GM23338 (cell line): ENCODE results near the gene GTSE1. TPM values are rescaled to one million over a fixed set of nuclear protein-coding genes. Genes with fewer than 3 reads are reported as not detected.

Experiments used
- ATAC-seq: fragments of 200-7000 bp; cut with Tn5 transposase; 3 replicates; pipeline ENCODE4 v1.9.1; 2020
- DNase-seq: peaks from one replicate; pipeline ENCODE4 v3.0.0-alpha.2; 2015; ENCODE audit warnings: low spot score
- H2AFZ ChIP-seq: fragments of 200-600 bp; sonication (generic); 2 replicates; pipeline ENCODE4 v1.8.0; 2016; ENCODE audit warnings: antibody characterized with exemption, mild to moderate bottlenecking, moderate library complexity
- H3F3A ChIP-seq: fragments of 200-600 bp; sonication (generic); replicated peaks from 2 replicates; pipeline ENCODE4 v1.8.0; 2017; ENCODE audit warnings: antibody characterized with exemption, mixed run types, low read depth
- H3K27ac ChIP-seq: fragments of 200-600 bp; sonication (generic); 2 replicates; pipeline ENCODE4 v1.6.1; 2016; ENCODE audit warnings: low read depth
- H3K27me3 ChIP-seq: fragments of 200-600 bp; sonication (generic); 2 replicates; pipeline ENCODE4 v1.8.0; 2016; ENCODE audit warnings: mild to moderate bottlenecking, mixed run types, moderate library complexity; ENCODE audit not compliant: insufficient read depth
- H3K36me3 ChIP-seq: fragments of 200-600 bp; sonication (generic); 2 replicates; pipeline ENCODE4 v1.8.0; 2016; ENCODE audit warnings: mild to moderate bottlenecking; ENCODE audit not compliant: insufficient read depth
- H3K4me1 ChIP-seq: fragments of 200-600 bp; sonication (generic); 2 replicates; pipeline ENCODE4 v1.8.0; 2016; ENCODE audit warnings: mild to moderate bottlenecking, moderate library complexity; ENCODE audit not compliant: insufficient read depth
- H3K4me2 ChIP-seq: fragments of 200-600 bp; sonication (generic); 2 replicates; pipeline ENCODE4 v1.7.1; 2017; ENCODE audit warnings: mixed run types
- H3K4me3 ChIP-seq: fragments of 200-600 bp; sonication (generic); 2 replicates; pipeline ENCODE4 v1.6.1; 2016; ENCODE audit warnings: mixed run types
- H3K79me2 ChIP-seq: fragments of 200-600 bp; sonication (generic); replicated peaks from 2 replicates; pipeline ENCODE4 v1.8.0; 2017; ENCODE audit warnings: mild to moderate bottlenecking; ENCODE audit not compliant: insufficient read depth
- H3K9me2 ChIP-seq: fragments of 200-600 bp; sonication (generic); 2 replicates; pipeline ENCODE4 v1.8.0; 2017; ENCODE audit not compliant: insufficient read depth
- H4K20me1 ChIP-seq: fragments of 200-600 bp; sonication (generic); replicated peaks from 2 replicates; pipeline ENCODE4 v1.8.0; 2017; ENCODE audit warnings: mild to moderate bottlenecking; ENCODE audit not compliant: insufficient read depth
- H3K27ac Mint-ChIP-seq: 2 replicates; pipeline ENCODE4 v1.8.0; 2020; ENCODE audit warnings: inconsistent platforms, mild to moderate bottlenecking, moderate library complexity, mixed read lengths
- H3K27me3 Mint-ChIP-seq: 3 replicates; pipeline ENCODE4 v1.8.0; 2022; ENCODE audit warnings: low read depth, mild to moderate bottlenecking, moderate library complexity, mixed read lengths, inconsistent platforms; ENCODE audit not compliant: insufficient read depth, poor library complexity
- H3K36me3 Mint-ChIP-seq: 3 replicates; pipeline ENCODE4 v1.8.0; 2021; ENCODE audit warnings: low read depth, mild to moderate bottlenecking, inconsistent platforms, moderate library complexity, mixed read lengths
- H3K4me1 Mint-ChIP-seq: 3 replicates; pipeline ENCODE4 v1.8.0; 2020; ENCODE audit warnings: mild to moderate bottlenecking, inconsistent platforms, mixed read lengths
- H3K4me3 Mint-ChIP-seq: 3 replicates; pipeline ENCODE4 v1.8.0; 2021; ENCODE audit warnings: moderate library complexity, mild to moderate bottlenecking, inconsistent platforms, mixed read lengths
- H3K9me3 Mint-ChIP-seq: 3 replicates; pipeline ENCODE4 v1.8.0; 2020; ENCODE audit warnings: moderate library complexity, mild to moderate bottlenecking, inconsistent platforms, mixed read lengths
- CREB1 ChIP-seq: fragments of 250-450 bp; sonication (Bioruptor Pico); IDR thresholded peaks from 2 replicates; pipeline ENCODE4 v1.5.0; 2020; ENCODE audit warnings: low read depth, mild to moderate bottlenecking, moderate library complexity
- EZH2phosphoT487 ChIP-seq: fragments of 200-600 bp; sonication (generic); IDR thresholded peaks from one replicate; pipeline ENCODE4 v1.8.1; 2018; ENCODE audit warnings: antibody characterized with exemption; ENCODE audit not compliant: unreplicated experiment
- JUNB ChIP-seq: IDR thresholded peaks from one replicate; pipeline ENCODE4 v1.6.1; 2016; ENCODE audit warnings: antibody characterized with exemption; ENCODE audit not compliant: unreplicated experiment
- STAT1 ChIP-seq: IDR thresholded peaks from one replicate; pipeline ENCODE4 v1.6.1; 2016; ENCODE audit warnings: antibody characterized with exemption; ENCODE audit not compliant: unreplicated experiment
- ZNF114 ChIP-seq: fragments of 250-450 bp; sonication (Bioruptor Pico); IDR thresholded peaks from 2 replicates; pipeline ENCODE4 v1.5.0; 2020; ENCODE audit warnings: mild to moderate bottlenecking, moderate library complexity
- ZNF331 ChIP-seq: fragments of 250-450 bp; sonication (Bioruptor Pico); IDR thresholded peaks from 2 replicates; pipeline ENCODE4 v1.5.0; 2020; ENCODE audit warnings: low read depth, mild to moderate bottlenecking, moderate library complexity
- polyA plus RNA-seq: library from polyadenylated mRNA; unstranded; fragments of >200 nt; fragmentation: Nextera tagmentation; extraction: Ambion mirVana; gene quantifications from 2 replicates; pipeline ENCODE4 v1.2.1, GENCODE V29; 2016
- total RNA-seq: library from RNA; depleted of rRNA; stranded (reverse); fragments of >200 nt; shearing (Covaris generic); gene quantifications from 2 replicates; pipeline ENCODE4 v1.2.3, GENCODE V29; 2014
- TF ChIP-seq, protein P1 (sequence below), 2 experiments: fragments of 200-600 bp in 1 of 2; sonication (generic) in 1 of 2; conservative IDR thresholded peaks; 2 replicates each; pipeline versions ENCODE4 v1.5.1 to v1.6.1; 2016 to 2017; ENCODE audit warnings: antibody characterized with exemption in 2 of 2, low read depth in 2 of 2, mild to moderate bottlenecking in 2 of 2, moderate library complexity in 1 of 2
- TF ChIP-seq, protein P2 (sequence below): IDR thresholded peaks from 2 replicates; pipeline ENCODE4 v1.6.1; 2016; ENCODE audit warnings: antibody characterized with exemption
- TF ChIP-seq, protein P3 (sequence below): IDR thresholded peaks from one replicate; pipeline ENCODE4 v1.6.1; 2018; ENCODE audit warnings: antibody characterized with exemption; ENCODE audit not compliant: unreplicated experiment
- TF ChIP-seq, protein P4 (sequence below): fragments of 250-450 bp; sonication (Bioruptor Pico); IDR thresholded peaks from 2 replicates; pipeline ENCODE4 v1.5.0; 2020; ENCODE audit warnings: mild to moderate bottlenecking, moderate library complexity

The GTSE1 gene
- total and polyA plus RNA-seq, 2 experiments from 2014 or later: 26.3 to 28.6 TPM

DNA sequence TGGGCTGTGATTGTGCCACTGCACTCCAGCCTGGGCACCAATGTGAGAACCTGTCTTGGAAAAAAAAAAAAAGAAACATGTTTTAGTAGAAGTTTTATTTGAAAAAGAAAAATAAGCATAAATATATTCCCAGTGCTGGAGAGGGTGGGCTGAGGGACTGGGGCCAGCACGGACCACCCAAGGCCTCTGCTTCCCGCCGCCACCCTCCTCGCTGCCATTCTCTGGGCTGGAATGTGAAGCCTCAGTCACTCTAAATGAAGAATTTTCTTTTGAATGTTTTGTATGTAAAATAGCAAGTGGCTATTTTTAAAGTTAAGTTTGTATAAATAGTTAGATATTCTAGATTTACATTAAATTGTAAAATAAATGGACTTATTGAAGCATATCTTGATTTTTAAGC lies 33.8 kb downstream of the GTSE1 start:
- H3K27me3 ChIP-seq: no peaks in the 10 kb centered on the region
- no peaks in the 10 kb centered on the region for H3F3A ChIP-seq
- no peak overlapping the region for H3K27ac ChIP-seq
- peaks cover 11% of the 10 kb centered on the region for H3K27me3 Mint-ChIP-seq
- TF ChIP-seq, protein P1, sequence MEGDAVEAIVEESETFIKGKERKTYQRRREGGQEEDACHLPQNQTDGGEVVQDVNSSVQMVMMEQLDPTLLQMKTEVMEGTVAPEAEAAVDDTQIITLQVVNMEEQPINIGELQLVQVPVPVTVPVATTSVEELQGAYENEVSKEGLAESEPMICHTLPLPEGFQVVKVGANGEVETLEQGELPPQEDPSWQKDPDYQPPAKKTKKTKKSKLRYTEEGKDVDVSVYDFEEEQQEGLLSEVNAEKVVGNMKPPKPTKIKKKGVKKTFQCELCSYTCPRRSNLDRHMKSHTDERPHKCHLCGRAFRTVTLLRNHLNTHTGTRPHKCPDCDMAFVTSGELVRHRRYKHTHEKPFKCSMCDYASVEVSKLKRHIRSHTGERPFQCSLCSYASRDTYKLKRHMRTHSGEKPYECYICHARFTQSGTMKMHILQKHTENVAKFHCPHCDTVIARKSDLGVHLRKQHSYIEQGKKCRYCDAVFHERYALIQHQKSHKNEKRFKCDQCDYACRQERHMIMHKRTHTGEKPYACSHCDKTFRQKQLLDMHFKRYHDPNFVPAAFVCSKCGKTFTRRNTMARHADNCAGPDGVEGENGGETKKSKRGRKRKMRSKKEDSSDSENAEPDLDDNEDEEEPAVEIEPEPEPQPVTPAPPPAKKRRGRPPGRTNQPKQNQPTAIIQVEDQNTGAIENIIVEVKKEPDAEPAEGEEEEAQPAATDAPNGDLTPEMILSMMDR (conservative IDR thresholded peaks at IDR 0.05; ENCODE audit: low read depth in 2 of 2): no peak
- TF ChIP-seq ZNF114 (CRISPR knock-in tag): no peak
- TF ChIP-seq, protein P2, sequence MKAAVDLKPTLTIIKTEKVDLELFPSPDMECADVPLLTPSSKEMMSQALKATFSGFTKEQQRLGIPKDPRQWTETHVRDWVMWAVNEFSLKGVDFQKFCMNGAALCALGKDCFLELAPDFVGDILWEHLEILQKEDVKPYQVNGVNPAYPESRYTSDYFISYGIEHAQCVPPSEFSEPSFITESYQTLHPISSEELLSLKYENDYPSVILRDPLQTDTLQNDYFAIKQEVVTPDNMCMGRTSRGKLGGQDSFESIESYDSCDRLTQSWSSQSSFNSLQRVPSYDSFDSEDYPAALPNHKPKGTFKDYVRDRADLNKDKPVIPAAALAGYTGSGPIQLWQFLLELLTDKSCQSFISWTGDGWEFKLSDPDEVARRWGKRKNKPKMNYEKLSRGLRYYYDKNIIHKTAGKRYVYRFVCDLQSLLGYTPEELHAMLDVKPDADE: no peak
- no peak for TF ChIP-seq EZH2phosphoT487
- TF ChIP-seq, protein P3, sequence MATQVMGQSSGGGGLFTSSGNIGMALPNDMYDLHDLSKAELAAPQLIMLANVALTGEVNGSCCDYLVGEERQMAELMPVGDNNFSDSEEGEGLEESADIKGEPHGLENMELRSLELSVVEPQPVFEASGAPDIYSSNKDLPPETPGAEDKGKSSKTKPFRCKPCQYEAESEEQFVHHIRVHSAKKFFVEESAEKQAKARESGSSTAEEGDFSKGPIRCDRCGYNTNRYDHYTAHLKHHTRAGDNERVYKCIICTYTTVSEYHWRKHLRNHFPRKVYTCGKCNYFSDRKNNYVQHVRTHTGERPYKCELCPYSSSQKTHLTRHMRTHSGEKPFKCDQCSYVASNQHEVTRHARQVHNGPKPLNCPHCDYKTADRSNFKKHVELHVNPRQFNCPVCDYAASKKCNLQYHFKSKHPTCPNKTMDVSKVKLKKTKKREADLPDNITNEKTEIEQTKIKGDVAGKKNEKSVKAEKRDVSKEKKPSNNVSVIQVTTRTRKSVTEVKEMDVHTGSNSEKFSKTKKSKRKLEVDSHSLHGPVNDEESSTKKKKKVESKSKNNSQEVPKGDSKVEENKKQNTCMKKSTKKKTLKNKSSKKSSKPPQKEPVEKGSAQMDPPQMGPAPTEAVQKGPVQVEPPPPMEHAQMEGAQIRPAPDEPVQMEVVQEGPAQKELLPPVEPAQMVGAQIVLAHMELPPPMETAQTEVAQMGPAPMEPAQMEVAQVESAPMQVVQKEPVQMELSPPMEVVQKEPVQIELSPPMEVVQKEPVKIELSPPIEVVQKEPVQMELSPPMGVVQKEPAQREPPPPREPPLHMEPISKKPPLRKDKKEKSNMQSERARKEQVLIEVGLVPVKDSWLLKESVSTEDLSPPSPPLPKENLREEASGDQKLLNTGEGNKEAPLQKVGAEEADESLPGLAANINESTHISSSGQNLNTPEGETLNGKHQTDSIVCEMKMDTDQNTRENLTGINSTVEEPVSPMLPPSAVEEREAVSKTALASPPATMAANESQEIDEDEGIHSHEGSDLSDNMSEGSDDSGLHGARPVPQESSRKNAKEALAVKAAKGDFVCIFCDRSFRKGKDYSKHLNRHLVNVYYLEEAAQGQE: no peak
- TF ChIP-seq, protein P4, sequence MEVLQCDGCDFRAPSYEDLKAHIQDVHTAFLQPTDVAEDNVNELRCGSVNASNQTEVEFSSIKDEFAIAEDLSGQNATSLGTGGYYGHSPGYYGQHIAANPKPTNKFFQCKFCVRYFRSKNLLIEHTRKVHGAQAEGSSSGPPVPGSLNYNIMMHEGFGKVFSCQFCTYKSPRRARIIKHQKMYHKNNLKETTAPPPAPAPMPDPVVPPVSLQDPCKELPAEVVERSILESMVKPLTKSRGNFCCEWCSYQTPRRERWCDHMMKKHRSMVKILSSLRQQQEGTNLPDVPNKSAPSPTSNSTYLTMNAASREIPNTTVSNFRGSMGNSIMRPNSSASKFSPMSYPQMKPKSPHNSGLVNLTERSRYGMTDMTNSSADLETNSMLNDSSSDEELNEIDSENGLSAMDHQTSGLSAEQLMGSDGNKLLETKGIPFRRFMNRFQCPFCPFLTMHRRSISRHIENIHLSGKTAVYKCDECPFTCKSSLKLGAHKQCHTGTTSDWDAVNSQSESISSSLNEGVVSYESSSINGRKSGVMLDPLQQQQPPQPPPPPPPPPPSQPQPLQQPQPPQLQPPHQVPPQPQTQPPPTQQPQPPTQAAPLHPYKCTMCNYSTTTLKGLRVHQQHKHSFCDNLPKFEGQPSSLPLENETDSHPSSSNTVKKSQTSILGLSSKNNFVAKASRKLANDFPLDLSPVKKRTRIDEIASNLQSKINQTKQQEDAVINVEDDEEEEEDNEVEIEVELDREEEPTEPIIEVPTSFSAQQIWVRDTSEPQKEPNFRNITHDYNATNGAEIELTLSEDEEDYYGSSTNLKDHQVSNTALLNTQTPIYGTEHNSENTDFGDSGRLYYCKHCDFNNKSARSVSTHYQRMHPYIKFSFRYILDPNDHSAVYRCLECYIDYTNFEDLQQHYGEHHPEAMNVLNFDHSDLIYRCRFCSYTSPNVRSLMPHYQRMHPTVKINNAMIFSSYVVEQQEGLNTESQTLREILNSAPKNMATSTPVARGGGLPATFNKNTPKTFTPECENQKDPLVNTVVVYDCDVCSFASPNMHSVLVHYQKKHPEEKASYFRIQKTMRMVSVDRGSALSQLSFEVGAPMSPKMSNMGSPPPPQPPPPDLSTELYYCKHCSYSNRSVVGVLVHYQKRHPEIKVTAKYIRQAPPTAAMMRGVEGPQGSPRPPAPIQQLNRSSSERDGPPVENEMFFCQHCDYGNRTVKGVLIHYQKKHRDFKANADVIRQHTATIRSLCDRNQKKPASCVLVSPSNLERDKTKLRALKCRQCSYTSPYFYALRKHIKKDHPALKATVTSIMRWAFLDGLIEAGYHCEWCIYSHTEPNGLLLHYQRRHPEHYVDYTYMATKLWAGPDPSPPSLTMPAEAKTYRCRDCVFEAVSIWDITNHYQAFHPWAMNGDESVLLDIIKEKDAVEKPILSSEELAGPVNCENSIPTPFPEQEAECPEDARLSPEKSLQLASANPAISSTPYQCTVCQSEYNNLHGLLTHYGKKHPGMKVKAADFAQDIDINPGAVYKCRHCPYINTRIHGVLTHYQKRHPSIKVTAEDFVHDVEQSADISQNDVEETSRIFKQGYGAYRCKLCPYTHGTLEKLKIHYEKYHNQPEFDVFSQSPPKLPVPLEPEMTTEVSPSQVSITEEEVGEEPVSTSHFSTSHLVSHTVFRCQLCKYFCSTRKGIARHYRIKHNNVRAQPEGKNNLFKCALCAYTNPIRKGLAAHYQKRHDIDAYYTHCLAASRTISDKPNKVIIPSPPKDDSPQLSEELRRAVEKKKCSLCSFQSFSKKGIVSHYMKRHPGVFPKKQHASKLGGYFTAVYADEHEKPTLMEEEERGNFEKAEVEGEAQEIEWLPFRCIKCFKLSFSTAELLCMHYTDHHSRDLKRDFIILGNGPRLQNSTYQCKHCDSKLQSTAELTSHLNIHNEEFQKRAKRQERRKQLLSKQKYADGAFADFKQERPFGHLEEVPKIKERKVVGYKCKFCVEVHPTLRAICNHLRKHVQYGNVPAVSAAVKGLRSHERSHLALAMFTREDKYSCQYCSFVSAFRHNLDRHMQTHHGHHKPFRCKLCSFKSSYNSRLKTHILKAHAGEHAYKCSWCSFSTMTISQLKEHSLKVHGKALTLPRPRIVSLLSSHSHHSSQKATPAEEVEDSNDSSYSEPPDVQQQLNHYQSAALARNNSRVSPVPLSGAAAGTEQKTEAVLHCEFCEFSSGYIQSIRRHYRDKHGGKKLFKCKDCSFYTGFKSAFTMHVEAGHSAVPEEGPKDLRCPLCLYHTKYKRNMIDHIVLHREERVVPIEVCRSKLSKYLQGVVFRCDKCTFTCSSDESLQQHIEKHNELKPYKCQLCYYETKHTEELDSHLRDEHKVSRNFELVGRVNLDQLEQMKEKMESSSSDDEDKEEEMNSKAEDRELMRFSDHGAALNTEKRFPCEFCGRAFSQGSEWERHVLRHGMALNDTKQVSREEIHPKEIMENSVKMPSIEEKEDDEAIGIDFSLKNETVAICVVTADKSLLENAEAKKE (CRISPR knock-in tag): no peak
- TF ChIP-seq JUNB: no peak
- no peak for TF ChIP-seq ZNF331 (CRISPR knock-in tag)
- TF ChIP-seq STAT1: no peak
- no peak for TF ChIP-seq CREB1 (CRISPR knock-in tag)
- no peaks in the 10 kb centered on the region; the same call in 1 of the 2 replicates for H3K4me1 ChIP-seq
- peaks cover 8% of the 10 kb centered on the region; the same call in 2 of the 3 replicates for H3K4me1 Mint-ChIP-seq
- H2AFZ ChIP-seq: no peak overlapping the region
- DNase-seq (no peak), ATAC-seq (no peak)
- H3K79me2 ChIP-seq: no peaks in the 10 kb centered on the region
- H3K4me3 Mint-ChIP-seq: no peak overlapping the region
- no peaks in the 10 kb centered on the region; the same call in 1 of the 2 replicates for H4K20me1 ChIP-seq
- H3K36me3 Mint-ChIP-seq: peaks cover 40% of the 10 kb centered on the region
- no peak overlapping the region for H3K4me3 ChIP-seq
- H3K4me2 ChIP-seq: no peak overlapping the region
- H3K9me3 Mint-ChIP-seq: no peaks in the 10 kb centered on the region
- H3K9me2 ChIP-seq: no peaks in the 10 kb centered on the region
- peaks cover 10% of the 10 kb centered on the region for H3K36me3 ChIP-seq
- H3K27ac Mint-ChIP-seq: no peak overlapping the region
